Breast epithelium (tissue), 4 donors: ENCODE results near the gene FIS1. TPM values are rescaled to one million over a fixed set of nuclear protein-coding genes. Genes with fewer than 3 reads are reported as not detected.

Experiments used
- DNase-seq, 2 donors: peaks; one replicate each; pipeline ENCODE4 v3.0.0-alpha.2; 2019; ENCODE audit warnings: low spot score in 2 of 2
- H3K27ac ChIP-seq, 2 donors: fragments of 200-600 bp; sonication (generic) in 1 of 2; one replicate each; pipeline ENCODE4 v1.5.1; 2016 to 2019; ENCODE audit warnings: mild to moderate bottlenecking in 1 of 2
- H3K27me3 ChIP-seq, 2 donors: fragments of 200-600 bp; sonication (generic) in 1 of 2; one replicate each; pipeline versions ENCODE4 v1.5.1 to v1.6.0; 2017 to 2019; ENCODE audit warnings: control low read depth in 1 of 2, mild to moderate bottlenecking in 1 of 2
- H3K36me3 ChIP-seq: fragments of 200-600 bp; one replicate; pipeline ENCODE4 v1.5.1; 2019
- H3K4me1 ChIP-seq, 2 donors: fragments of 200-600 bp; sonication (generic); one replicate each; pipeline ENCODE4 v1.5.1; 2016 to 2019; ENCODE audit warnings: control low read depth in 1 of 2
- H3K4me3 ChIP-seq, 3 donors: fragments of 200-600 bp; sonication (generic); 1 replicate in 2 of 3; 2 replicates in 1 of 3; pipeline ENCODE4 v1.5.1; 2016 to 2019; ENCODE audit warnings: mild to moderate bottlenecking in 3 of 3, moderate library complexity in 2 of 3
- H3K9me3 ChIP-seq, 2 donors: fragments of 200-600 bp; sonication (generic) in 1 of 2; one replicate each; pipeline ENCODE4 v1.5.1; 2016 to 2019; ENCODE audit warnings: control low read depth in 1 of 2
- CTCF ChIP-seq, 3 donors: fragments of 450-650 bp; IDR thresholded peaks; one replicate each; pipeline ENCODE4 v1.5.1; 2016 to 2017; ENCODE audit warnings: antibody characterized with exemption in 3 of 3, mild to moderate bottlenecking in 3 of 3, moderate library complexity in 3 of 3
- POLR2A ChIP-seq: fragments of 450-650 bp; IDR thresholded peaks from one replicate; pipeline ENCODE4 v1.6.1; 2016; ENCODE audit warnings: antibody characterized with exemption, mild to moderate bottlenecking, moderate library complexity
- POLR2AphosphoS5 ChIP-seq, 3 donors: sonication (generic); formaldehyde crosslinking; IDR thresholded peaks; one replicate each; pipeline ENCODE4 v1.6.1; 2017; ENCODE audit warnings: antibody characterized with exemption in 3 of 3
- intact Hi-C: fragments of 100-400 bp; cut with DNase I; formaldehyde crosslinking; loops from one replicate; pipeline ENCODE4 v1.15.1; 2023; ENCODE audit warnings: low total_unique reads
- total RNA-seq, 3 donors: library from RNA; depleted of rRNA; stranded (reverse); fragments of >200 nt; gene quantifications; one replicate each; pipeline ENCODE4 v1.1.0, GENCODE V29; 2016

FIS1 gene
- total RNA-seq, 3 donors from 2014 or later, result 252 to 432 (median 278) TPM

GRCh38 chr7:101218236-101219125, 26.4 kb downstream of the FIS1 start:
- H3K36me3 ChIP-seq, result no peaks in the 10 kb centered on the region
- intact Hi-C loops, result no loop called here
- no peaks in the 10 kb centered on the region for H3K27me3 ChIP-seq
- TF ChIP-seq POLR2AphosphoS5 (IDR thresholded peaks at IDR 0.05) (no peak), CTCF (IDR thresholded peaks at IDR 0.05) (no peak), POLR2A (no peak)
- peak overlapping the region; percentile 72 to 90 (median 84) for H3K4me3 ChIP-seq
- DNase-seq, result no peak
- H3K9me3 ChIP-seq, result no peaks in the 10 kb centered on the region
- H3K27ac ChIP-seq, result peak overlapping the region; percentile 89 to 91
- peaks cover 0 to 6% of the 10 kb centered on the region in 2 donors for H3K4me1 ChIP-seq

- Histone ChIP-seq H3K4me1 (peaks cover 0 to 6% of the 10 kb centered on the region in 2 donors), H3K4me3 (peak within 1 kb of the TSS; percentile 72 to 90 (median 84)), H3K36me3 (no peaks in the 10 kb centered on the region), H3K9me3 (no peaks in the 10 kb centered on the region), H3K27ac (peak within 1 kb of the TSS; percentile 89 to 91), H3K27me3 (no peaks in the 10 kb centered on the region)
- intact Hi-C loops, result no loop called here
- no peak for TF ChIP-seq POLR2A
- TF ChIP-seq POLR2AphosphoS5 (IDR thresholded peaks at IDR 0.05), result peak; percentile 36 to 53 (median 41)
- peak in 2 of 3 donors; percentile 10 to 13 for TF ChIP-seq CTCF (IDR thresholded peaks at IDR 0.05)
- DNase-seq, result peak; percentile 95 to 97
Measured at GRCh38 chr7:101217388-101218235, 27.3 kb downstream of the FIS1 start, which contains the start of the genes PLOD3 and ZNHIT1. Gene PLOD3 (minus strand): TSS chr7:101217581. CDS start chr7:101217274, 307 bp downstream. Gene ZNHIT1 (plus strand): TSS chr7:101218165. CDS start chr7:101218196, 31 bp downstream.

- Histone ChIP-seq H3K9me3 (no peaks in the 10 kb centered on the region), H3K27ac (peak overlapping the region; percentile 89 to 91), H3K27me3 (no peaks in the 10 kb centered on the region), H3K36me3 (no peaks in the 10 kb centered on the region), H3K4me3 (peak overlapping the region; percentile 72 to 90 (median 84)), H3K4me1 (peaks cover 0 to 6% of the 10 kb centered on the region in 2 donors)
- intact Hi-C loops, result no loop called here
- no peak for DNase-seq
- no peak for TF ChIP-seq CTCF (IDR thresholded peaks at IDR 0.05)
- no peak for TF ChIP-seq POLR2A
- TF ChIP-seq POLR2AphosphoS5 (IDR thresholded peaks at IDR 0.05), result no peak
Measured at GRCh38 chr7:101216860-101217387, 28.0 kb downstream of the FIS1 start.

GRCh38 chr7:101216001-101216859, 28.7 kb downstream of the FIS1 start:
- Histone ChIP-seq H3K27ac (no peak overlapping the region), H3K27me3 (no peaks in the 10 kb centered on the region), H3K9me3 (no peaks in the 10 kb centered on the region), H3K4me3 (peak overlapping the region; percentile 72 to 90 (median 84)), H3K36me3 (no peaks in the 10 kb centered on the region), H3K4me1 (peaks cover 0 to 6% of the 10 kb centered on the region in 2 donors)
- TF ChIP-seq POLR2A (no peak), POLR2AphosphoS5 (IDR thresholded peaks at IDR 0.05) (no peak), CTCF (IDR thresholded peaks at IDR 0.05) (no peak)
- intact Hi-C loops, result no loop called here
- DNase-seq, result no peak
